Fibroblast of skin of scalp (primary cell): ENCODE measurements around the gene FOXK1.

Experiments
- DNase-seq: peaks from one replicate; pipeline ENCODE4 v3.0.0-alpha.2; 2013

The FOXK1 gene

DNA sequence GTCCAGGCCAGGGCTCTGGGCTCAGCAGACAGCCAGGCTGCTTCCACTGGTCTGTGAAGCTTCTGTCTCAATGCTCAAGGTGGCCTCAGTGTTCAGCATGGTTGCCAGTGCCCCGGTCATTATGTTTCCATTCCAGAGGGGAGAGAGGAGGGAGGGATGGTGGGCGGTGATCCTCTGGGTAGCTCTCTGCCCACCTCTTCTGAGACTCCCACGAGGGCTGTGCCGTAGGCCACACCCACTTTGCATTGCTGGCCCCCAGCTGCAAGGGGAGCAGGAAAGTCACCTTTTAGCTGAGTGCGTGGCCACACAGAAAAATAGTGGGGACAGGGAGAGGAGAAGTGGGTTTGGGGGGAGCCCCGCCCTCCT, 42.5 kb downstream of the FOXK1 start:
- DNase-seq, result peak; percentile 54

DNA sequence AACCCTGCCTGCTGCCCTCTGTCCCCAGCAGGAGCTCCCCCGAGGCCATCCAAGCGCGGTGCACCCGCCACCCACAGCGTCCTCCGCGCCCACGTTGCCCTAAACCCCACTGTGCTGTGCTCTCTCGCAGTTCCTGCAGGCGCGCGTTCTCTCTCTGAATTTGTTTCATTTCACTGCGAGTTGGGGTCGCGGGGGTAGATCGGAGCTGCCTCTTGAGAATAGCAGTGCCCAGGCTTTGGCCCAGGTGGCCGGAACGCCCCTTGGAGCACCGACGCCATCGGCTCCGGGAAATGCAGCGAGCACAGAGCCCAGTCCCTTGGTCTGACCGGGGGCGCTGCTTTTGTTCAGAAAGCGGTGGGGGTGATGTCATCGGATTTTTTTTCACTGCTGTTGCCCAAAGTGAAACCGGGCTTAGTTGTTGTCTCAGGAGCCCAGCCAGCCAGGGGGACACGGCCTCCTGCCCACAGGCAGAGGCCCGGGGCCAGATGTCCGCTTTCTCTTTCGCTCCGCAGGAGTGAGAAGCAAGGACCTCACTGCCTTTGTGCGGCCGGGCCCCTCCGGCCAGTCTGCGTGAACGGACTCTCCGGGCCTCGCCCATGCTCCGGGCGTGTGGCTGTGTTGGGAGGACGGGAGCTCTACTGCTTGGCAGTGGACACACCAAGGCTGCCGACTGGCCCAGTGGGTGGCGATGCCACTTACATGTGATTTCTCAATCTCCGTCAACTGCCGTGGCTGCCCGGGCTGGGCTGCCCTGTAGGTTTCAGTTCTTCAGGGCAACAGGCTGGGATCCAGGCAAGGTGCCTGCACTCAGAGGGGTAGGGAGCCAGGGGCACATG, 43.1 kb downstream of the FOXK1 start:
- peak; percentile 90 for DNase-seq

DNA sequence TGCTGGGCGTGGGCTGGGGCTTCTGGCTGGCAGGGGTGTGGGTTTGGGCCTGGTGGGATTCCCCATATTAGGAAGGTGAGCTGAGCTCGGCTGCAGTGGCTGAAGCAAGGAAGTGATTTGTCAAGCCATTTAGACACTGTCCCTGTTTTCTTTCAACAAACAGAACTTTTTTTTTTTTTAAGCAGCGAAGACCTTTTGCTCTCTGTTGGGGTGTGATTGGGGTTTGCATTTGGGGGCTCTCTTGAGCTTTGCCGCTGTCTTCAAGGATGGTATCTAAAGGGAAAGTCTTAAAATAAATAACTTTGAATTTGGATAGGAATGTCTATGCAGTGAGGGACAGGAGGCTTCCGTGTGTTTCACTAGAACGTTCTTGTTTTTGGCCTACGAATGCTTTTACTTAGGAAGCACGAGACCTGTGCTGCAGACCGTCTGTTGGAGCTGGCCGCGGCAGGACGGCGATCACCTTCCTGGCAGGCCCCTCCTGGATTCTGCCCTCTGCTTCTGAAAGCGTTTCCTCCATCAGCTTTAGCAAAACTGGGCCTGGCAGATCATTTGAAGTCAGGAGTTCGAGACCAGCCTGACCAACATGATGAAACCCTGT, 43.9 kb downstream of the FOXK1 start:
- no peak for DNase-seq

DNA sequence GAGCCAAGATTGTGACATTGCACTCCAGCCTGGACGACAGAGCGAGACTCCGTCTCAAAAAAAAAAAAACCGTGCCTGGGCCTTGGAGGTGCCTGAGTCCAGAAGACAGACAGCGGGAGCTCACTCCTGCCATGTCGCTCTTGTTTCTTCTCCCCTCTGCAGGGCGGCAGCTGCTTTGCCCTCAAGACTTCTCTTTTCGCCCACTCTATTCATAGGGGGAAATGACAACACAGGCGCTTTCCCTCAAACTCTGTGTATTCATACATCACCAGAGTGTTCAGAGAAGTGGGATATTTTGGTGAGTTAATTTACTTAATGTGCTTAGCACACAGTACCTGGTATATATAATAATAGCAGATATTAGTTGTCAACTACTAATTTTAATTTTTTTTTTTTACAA, 44.5 kb downstream of the FOXK1 start:
- DNase-seq, result no peak

DNA sequence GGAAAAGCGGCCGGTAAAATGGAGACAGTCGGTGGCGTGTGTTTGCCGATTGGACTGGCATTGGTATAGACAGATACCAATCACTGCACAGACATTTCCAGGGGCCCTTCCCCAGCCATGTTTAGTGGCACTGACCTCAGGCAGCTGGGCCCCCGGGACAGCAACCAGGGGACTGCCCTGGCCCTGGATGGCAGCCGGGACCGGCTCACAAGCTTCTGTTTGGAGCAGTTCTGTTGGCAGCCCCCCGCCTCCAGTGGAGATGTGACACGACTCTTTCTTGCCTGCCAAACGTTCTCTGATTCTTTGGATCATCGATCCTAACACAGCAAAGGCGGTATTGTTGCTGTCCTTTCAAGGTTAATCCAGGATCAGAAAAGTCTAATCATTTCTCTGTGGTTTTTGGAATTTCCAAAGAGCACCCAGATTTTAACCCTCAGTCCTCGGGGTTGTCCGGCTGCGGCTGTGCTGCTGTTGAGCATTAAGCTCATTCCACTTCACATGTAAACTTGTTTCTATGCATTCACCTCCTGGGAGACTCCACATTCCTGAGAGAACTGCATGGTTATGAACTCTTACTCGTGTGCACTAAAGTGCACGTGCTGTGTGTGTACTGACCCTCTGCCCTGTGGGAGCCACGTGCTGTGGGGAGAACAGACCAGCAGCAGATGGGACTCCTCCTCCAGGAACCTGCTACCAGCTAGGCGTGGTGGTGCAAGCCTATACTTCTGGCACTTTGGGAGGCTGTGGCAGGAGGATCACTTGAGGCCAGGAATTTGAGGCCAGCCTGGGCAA, 46.0 kb downstream of the FOXK1 start:
- DNase-seq, result no peak

DNA sequence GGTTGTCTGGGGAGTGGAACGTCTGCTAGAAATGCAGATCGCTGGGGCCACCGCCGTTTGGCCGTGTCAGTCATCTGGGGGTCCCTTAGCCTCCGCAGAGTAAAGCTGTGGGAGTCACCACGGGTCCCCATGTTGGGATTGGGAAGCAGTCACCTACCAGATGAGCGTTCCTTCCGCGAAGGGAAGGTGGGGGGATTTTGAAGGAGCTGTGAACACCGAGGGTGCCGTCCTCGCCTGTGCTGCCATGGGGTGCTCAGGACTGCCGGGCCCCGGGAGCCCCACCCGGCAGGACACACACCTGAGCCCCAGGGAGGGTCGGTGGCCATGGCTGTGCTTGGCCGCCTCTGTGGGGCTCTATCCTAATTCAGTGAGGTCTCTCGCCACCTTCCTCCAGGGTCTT, 47.2 kb downstream of the FOXK1 start:
- DNase-seq, result no peak

DNA sequence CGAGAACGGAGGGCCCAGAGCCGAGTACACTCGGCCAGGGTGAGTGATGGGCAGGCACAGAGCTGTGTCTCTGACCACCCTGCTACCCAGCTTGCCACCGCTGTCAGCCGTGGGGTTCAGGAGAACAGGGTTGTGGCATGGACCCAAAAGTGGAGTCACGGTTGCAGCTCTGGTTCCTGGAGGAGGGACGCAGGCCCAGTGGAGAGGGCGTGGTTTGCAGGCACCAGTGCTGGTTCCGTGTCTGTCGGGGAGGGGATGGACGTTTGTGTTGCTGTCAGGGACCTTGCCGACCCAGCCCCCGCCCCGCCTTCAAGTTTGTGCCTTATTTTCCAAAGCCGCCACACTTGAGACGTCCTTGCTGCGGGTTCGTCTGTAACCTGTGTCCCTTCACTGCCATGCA, 48.2 kb downstream of the FOXK1 start:
- no peak for DNase-seq

DNA sequence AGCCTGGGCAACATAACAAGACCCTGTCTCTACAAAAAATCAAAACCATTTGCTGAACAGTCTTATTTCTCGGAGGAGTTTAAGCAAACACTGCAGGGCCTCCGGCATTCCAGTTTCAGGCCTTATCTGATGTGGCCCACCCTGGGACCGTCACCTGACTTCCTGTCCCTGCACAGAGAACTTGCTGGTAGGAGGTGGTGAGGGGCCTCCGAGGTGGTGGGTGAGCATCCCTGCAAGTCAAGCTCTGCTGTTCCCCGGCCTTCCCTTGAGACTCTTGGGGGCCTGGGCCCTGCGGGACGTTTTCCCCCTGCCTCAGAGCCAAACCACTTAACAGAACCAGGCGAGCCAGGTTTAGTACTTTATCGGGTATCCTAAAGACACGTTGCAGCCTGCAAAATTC, 48.9 kb downstream of the FOXK1 start:
- DNase-seq, result no peak

DNA sequence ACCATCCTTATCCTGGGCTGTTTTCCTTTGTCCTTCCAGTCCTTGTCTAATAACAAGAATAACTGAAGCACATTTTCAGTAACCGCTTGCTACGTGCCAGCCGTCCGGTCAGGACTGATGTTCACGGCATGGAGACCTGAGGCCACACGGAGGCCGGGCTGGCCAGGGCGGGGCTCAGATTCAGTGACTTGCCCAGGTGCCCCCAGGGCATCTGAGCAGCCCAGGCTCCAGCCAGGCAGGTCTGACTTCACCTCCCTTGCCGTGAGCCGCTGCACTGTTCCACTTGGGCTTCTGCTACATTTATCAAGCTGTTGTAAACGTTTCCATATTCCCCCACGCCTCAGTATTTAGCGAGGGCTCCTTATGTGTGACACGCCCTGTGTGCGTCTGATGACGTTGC, 49.7 kb downstream of the FOXK1 start:
- DNase-seq, result no peak

DNA sequence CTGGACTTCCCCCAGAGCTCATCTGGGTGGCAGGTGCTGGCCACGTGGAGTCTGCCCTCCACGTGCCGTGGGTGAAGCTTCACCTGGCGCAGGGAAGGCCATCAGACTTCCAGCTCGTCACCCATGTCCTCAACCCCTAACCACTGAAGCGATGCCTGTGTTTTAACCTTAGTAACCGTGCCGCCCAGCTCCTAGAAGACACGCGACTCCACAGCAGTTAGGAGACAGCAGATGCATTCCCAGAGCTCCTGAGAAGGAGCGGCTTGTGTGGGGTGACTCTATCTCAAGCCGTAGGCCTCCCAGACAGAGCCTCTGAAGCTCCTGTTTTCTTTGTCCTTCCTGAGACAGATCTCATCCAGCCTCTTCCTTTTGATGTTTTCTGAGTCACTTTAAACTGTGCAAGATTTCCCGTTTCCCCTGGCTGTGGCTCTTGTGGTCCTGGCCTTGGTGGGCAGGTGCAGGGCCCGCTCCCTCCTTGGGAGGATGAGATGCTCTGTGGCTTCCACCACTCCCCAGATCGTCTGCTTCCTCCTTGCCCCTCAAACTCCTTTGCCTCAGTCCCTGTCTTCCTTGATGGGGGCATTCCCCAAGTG, 51.9 kb downstream of the FOXK1 start:
- DNase-seq, result no peak

DNA sequence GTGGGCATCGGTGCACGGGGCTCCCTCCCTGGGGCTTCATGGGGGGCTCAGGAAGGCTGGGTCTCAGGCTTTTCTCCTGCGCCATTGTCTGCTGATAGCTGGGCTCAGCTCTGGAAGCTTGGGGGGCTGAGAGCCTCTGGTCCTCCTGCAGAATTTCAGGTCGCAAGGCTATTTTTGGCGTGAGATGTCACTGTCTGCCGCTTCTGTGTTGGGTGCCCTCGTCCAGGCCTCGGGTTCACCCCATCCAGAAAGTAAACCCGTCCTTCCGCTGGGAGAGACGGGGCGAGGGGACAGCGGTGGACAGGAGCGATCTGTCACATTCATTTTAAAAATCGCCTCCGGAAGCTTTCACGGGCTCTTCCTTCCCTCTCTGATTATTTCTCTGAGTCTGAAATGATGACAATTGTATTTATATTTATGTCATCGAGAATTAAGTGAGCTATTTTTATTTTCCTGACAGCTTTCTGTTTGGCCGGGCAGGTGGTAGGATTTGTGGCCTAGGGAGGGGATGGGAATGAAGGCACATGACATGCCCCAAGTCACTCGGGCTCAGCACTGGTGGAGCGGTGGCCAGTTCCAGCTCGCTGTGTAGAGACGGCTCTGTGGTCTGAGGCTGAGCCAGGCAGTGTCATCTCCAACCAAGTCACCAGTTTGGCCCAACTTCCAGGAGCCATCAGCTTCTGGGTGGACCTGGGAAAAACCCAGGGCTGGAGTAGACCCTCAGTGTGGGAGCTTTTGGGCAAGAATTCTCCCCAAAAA, 52.7 kb downstream of the FOXK1 start:
- DNase-seq, result no peak

DNA sequence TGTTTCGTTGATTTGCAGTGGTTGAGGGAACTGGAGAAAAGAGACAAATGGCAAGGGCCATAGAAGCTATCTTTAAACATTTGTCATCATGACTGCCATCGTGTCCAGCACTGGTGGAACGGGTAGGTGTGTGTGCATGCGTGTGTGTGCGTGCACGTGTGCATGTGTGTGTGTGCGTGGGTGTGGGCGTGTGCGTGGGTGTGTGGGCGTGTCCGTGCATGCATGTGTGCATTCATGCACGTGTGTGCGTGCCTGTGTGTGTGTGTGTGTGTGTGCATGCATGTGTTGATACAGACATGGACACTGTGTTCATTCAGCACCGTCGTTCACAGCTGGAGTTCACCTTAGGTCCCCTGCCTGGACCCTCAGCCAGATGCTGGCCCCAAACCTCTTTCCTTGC, 55.2 kb downstream of the FOXK1 start:
- DNase-seq, result no peak

DNA sequence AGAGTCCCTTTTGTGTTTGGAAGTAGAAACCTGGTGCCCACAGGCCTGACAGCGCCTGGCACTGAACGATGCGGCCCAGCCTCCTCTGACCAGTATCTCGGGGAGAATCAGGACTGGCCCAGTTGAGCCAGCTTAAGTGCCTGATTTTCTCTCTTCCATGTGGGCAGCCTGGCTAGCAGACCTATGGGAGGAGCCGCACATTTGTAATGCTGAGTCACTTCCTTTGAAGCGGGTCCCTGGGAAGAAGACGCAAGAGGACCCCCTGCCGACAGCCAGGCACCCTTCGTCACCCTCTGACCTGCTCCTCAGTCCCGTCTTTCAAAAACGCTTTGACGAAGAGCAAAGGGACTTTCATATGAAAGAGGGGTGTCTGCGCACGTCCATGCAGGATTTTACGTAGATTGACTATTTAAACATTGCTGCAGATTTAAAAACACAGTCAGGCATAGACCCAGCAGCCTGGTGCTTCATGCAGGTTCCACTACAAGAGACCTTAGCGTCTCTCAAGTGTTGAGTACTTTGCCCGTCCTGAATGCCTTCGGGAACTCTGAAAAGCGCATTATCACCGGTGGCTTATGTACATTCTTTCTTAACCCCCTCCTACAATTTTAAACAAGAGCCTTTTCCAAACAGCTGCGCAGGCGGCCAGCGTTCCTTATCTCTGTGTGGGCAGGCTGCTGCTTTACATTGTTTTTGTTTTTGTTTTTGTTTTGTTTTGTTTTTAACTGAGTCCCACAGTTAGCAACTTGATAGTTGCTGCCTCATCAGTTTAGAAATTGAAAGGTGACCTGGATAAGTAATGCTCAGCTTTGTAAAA, 56.8 kb downstream of the FOXK1 start:
- DNase-seq, result peak; percentile 84

DNA sequence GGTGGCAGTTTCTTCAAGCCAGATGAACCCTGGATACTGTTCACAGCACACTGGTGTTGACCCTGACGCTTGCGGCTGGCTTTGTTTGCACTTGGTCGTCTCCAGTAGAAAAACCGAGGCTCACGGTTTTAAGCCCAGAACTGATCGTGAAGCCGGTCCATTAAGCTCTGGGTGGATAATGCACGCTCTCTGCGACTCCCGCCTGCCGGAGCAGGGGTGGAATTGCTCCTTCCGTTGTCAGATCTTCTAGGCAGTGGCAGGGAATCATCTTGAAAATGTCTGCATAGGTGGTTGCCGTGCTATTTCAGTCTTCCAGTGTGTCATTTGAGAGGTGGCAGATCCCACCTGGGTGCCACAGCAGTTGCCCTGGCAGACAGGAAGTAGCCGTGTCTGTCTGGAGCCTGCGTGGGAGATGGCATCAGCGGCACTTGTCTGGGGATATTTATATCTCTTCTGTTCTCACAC, 57.5 kb downstream of the FOXK1 start:
- no peak for DNase-seq

DNA sequence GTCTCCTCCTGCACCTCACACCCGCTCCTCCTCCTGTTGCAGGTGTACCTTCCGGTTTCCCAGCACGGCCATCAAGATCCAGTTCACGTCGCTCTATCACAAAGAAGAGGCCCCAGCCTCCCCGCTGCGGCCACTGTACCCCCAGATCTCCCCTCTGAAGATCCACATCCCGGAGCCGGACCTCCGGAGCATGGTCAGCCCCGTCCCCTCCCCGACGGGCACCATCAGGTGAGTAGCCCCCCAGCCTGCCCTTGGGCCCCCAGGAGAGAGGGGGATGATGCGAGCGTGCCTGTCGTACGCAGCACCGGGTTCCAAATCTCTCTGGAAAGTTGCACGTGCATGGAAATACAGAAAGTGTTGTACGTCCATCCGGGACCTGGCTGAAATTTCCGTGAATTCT, 58.7 kb downstream of the FOXK1 start:
- DNase-seq, result no peak

DNA sequence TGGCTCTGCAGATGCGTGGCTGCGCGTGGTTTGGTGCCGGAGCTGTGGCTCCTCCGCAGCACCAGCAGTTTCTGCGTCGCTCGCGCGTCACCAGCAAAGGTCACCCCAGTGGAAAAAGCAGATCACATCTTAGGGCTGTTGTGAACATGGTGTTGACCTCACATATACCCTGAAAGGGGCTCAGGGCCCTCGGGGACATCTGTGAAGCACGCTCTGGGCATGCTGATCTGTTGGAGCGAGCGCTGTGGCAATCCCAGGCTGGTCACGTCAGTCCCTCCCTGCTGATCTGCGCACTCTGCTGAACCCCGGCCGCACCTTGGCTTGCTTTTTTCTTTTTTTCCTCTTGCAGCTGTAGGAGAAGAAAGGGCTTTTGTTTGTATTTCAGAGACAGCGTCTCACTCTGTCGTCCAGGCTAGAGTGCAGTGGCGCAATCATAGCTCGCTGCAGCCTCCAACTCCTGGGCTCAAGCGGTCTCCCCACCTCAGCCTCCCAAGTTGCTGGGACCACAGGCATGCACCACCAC, 60.0 kb downstream of the FOXK1 start:
- no peak for DNase-seq

DNA sequence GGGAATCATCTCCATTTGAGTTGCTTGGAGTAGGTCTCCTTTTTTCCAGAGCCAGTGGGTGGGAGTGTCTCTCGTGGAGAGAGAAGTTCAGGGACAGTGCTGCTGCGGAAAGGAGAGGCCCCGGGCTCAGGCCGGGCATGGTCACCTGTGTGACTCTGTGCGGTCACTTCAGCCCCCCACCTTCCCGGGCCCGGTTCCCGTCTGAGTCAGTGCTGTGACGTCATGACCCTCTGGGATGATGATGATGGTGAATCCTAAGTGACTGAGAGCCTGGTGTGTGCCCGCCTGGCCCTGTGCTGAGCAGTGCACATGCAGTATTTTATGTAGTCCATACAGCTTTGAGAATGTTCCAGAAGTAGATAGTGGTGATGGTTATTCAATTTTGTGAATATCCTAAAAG, 60.8 kb downstream of the FOXK1 start:
- no peak for DNase-seq

DNA sequence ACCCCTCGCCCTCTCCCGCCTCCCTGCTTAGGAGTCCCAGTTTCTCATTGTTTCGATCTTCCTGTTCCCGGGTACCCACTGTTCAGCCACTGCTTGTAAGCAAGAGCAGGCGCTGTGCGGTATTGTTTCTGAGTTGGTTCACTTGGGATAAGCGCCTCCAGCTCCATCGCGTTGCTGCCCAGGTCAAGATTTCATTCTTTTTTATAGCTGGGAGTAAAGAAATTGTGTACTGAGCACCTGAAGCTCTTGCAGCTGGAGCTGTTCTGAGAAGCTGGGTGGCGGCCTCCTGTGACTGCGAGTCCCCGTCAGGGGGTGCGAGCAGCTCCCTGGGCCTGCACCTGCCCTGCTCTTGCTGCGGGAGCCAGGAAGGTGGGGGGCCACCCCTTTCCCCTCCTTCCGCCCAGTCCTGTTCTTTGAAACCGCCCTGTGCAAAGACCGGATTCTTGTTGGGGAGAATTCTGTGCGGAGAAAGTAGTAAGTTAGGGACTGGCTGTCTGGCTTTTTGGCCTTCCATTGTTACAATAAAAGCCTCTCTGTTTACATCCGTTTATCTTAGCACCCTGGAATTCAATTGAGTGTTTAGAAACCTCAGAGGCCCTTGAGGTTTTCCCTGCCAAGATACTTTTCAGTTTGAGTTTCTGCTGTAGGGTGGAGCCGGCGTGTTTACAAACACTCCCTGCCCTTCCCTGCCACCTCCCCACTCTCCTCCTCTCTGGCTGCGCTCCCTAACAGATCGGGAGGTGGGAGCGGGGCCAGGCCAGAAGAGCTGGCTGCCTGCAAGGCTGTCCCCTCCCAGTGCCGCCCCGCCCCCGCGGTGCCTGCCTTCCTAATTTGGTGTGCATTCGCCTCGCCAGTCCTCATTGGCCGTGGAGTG, 62.5 kb downstream of the FOXK1 start:
- DNase-seq, result peak; percentile 100

DNA sequence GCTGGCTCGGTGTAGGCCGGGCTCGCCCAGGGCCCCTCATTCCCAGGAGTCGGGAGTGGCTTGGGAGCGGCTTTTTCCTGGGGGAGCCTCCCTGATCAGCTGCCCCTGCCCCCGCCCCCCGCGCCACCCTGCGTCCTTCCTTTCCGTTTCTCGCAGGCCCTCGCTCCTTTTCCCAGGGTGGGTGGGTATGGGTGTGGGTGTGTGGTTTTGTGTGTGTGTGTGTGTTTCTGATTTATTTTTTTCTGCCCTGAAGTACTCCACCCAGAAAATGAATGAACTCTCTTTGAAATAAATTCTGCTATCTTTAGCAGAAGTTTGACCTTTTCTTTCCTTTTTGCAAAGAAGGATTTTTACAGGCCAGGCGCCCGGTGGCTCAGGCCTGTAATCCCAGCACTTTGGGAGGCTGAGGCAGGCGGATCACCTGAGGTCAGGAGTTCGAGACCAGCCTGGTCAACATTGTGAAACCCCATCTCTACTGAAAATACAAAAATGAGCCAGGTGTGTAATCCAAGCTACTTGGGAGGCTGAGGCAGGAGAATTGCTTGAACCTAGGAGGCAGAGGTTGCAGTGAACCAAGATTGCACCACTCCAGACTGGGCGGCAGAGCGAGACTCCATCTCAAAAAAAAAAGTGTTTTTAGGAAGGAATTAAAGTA, 63.3 kb downstream of the FOXK1 start:
- no peak for DNase-seq
